Measurements from ENCODE around the gene RELB. TPM values are rescaled to one million over a fixed set of nuclear protein-coding genes. Genes with fewer than 3 reads are reported as not detected.
A peak's percentile ranks its signal among the peaks of the same experiment; 100 is the strongest.

Gene RELB
- total and polyA plus RNA-seq, 2 of the 4 experiments (the other 2 are of a cell fraction): 5.0 to 17.2 TPM

DNA sequence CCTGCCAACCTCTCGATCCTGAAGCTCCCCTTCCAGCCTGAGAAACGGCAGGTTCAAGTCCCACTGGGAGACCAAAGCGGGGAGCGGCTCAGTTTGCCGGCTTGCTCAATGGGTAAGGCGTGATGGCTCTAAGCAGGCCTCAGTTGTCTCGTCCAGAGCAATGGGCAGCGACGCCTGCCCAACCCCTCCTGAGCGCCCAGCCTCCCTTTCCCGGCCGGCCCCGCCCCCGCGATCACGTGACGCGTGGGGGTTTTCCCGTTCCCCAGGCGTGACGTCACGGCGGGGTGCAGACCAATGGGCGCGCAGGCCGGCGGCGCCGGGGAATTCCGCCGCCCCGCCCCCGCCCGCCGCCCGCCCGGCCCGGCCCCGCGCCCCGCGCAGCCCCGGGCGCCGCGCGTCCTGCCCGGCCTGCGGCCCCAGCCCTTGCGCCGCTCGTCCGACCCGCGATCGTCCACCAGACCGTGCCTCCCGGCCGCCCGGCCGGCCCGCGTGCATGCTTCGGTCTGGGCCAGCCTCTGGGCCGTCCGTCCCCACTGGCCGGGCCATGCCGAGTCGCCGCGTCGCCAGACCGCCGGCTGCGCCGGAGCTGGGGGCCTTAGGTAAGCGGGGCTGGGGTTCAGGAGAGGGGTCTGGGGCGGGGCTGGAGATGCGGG, at the start of gene RELB (continued):
- no peak for TF ChIP-seq FOS (IDR thresholded peaks at IDR 0.05; ENCODE audit: low read depth, low read length)
- TF ChIP-seq MAFK (IDR thresholded peaks at IDR 0.05; ENCODE audit: low read depth, low read length): no peak
- peak; percentile 61 for TF ChIP-seq RCOR1 (IDR thresholded peaks at IDR 0.05; ENCODE audit: insufficient replicate concordance, low read length)
- TF ChIP-seq CHD1 (IDR thresholded peaks at IDR 0.05; ENCODE audit: low read depth, low read length): peak; percentile 81; the same call in 1 of the 2 replicates
- peak; percentile 84 for TF ChIP-seq POLR2A (IDR thresholded peaks at IDR 0.05; ENCODE audit: low read depth, low read length)
- no peak for TF ChIP-seq RAD21 (IDR thresholded peaks at IDR 0.05; ENCODE audit: low read length)
- TF ChIP-seq MXI1 (IDR thresholded peaks at IDR 0.05; ENCODE audit: borderline replicate concordance, low read depth, low read length): no peak
- peak; percentile 78 for TF ChIP-seq BHLHE40 (IDR thresholded peaks at IDR 0.05; ENCODE audit: low read depth, low read length)

Measured in IMR-90 (cell line).